Stimulated activated CD4-positive, alpha-beta T cell treated with anti-CD3 and anti-CD28 coated beads, TNF-alpha, amount 100 ng/mL, for 1 hour (primary cell): ENCODE measurements around the gene PRAMEF27.
"Not testable (repeated sequence)": the region's sequence is repeated elsewhere in the genome, so short reads cannot be mapped to it uniquely, and the experiment has no call there.

Experiments
- DNase-seq, 3 donors: peaks; one replicate each; pipeline ENCODE4 v3.0.0-alpha.2; 2020; ENCODE audit warnings: low read depth in 3 of 3, low spot score in 1 of 3

Gene PRAMEF27

DNA sequence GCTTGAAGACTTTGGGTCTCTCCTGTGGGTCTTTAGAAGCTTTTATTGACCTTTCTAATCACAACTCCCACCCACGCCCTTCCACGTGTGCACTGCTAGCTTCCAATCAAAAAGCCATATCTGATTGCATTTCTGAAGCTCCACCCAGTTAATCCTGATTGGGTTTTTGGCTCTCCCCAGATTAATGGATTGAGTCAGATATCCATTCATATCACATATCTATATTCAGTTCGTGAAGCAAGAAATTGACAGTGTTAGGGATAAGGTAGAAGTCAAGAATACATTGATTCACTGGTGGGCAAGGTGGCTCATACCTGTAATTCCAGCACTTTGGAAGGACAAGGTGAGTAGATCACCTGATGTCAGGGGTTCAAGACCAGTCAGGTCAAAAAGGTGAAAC is at the start of gene PRAMEF27:
PRAMEF27 (minus strand) TSS at position 101 of the 400 bp plus-strand sequence. CDS start 2,916 bp downstream, outside the sequence.
- not testable (repeated sequence) for DNase-seq

DNA sequence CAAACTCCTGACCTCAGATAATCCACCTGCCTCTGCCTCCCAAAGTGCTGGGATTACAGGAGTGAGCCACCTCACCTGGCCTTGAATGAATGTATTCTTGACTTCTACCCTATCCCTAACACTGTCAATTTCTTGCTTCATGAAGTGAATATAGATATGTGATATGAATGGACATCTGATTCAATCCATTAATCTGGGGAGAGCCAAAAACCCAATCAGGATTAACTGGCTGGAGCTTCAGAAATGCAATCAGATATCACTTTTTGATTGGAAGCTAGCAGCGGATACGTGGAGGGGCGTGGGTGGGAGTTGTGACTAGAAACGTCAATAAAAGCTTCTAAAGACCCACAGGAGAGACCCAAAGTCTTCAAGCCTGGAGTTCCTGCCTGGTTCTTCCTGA is 14.1 kb upstream of the PRAMEF27 start, which contains the start of gene PRAMEF25:
PRAMEF25 (plus strand) TSS at position 301 of the 400 bp plus-strand sequence. CDS start 2,920 bp downstream, outside the sequence.
- not testable (repeated sequence) for DNase-seq

DNA sequence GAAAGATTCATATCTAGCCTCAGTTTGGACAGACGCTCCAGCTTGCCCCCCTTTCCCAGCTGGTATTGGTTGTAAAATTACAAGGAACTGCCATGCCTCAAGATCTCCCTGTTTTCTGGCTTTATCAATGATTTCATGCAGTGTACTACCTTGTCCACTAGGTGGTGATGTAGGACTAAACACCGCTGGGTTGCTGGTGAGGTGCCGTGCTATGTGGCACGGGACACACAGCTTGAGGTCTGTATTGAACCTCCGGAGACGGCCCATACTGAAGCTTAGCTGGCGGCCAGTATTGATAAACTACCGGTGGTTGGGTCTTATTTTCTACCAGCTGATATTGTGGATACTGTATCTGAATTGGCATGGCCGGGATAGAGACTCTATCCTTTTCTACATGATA is 36.5 kb downstream of the PRAMEF27 start:
- DNase-seq, result not testable (repeated sequence)

DNA sequence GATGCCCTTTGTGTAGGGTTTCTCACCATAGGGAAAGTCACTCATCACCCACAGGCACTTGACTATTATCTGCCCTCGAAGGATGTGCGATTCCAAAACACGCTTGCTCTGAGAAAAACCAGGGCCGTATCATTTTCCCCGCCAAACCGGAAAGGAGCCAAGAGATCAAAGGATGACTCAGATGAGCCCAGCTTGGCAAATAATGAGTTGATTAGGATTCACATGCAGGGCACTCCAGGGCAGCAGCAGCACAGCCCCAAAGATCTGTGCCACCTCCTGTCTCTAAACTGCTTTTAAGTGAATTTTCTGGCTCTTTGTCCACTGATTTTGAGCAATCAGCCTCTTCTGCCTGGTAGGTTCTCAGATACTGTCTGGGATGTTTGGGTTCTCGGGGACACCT is 44.4 kb downstream of the PRAMEF27 start:
- DNase-seq, result not testable (repeated sequence)

DNA sequence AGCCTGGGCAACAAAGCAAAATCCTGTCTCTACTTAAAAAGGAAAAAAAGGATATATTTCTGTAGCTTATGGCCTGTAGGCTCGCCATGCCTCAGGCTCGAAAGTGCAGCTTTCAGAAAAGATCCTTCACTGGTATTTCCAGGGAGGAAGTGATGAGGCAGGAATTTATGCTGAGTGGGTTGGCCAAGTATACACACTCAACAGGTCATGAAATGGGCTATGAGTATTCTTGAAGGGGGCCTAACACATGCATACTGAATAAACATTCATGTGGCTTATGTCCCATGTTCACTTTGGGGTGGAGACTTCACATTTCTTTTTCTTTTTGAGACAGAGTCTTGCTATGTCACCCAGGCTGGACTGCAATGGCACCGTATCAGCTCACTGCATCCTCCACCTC is 47.0 kb downstream of the PRAMEF27 start:
- DNase-seq, result not testable (repeated sequence)

DNA sequence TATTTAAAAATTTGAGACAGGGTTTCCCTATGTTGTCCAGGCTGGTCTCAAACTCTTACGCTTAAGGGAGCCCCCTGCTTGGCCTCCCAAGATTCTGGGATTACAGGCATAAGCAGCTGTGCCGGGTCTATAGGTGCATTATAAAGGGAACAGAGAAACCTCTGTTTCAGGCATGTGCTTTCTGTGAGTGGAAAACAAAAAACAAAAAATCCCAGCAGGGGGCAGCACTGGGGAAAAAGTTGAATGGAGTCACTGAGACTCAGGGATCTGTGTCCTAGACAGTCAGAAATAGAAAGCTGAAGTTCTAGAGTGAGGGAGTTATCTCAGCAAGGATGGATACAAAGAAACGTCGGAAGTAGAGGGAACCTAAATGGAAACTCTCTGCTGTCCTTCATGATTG is 50.6 kb downstream of the PRAMEF27 start:
- not testable (repeated sequence) for DNase-seq
